H1 (cell line): ENCODE data around the gene GPN2. TPM values are rescaled to one million over a fixed set of nuclear protein-coding genes. Genes with fewer than 3 reads are reported as not detected.
"Not testable (repeated sequence)": the region's sequence is repeated elsewhere in the genome, so short reads cannot be mapped to it uniquely, and the experiment has no call there.

Experiments used
- CTCF ChIA-PET: fragments of 300-600 bp; sonication (Branson Sonifier 250); formaldehyde crosslinking; loops from one replicate; lab custom pipeline; 2021; ENCODE audit not compliant: partially characterized antibody; lab: Charles Lee
- POLR2A ChIA-PET: fragments of 300-600 bp; sonication (Branson Sonifier 250); formaldehyde crosslinking; loops from one replicate; lab custom pipeline; 2021; ENCODE audit warnings: inconsistent platforms; ENCODE audit not compliant: partially characterized antibody; lab: Charles Lee
- DNase-seq, 2 experiments: peaks; one replicate each; pipeline versions ENCODE4 v3.0.0 to v3.0.0-alpha.2; 2010 to 2022; ENCODE audit warnings: low spot score in 2 of 2, low read depth in 1 of 2, mixed read lengths in 1 of 2
- FAIRE-seq: peaks from 2 replicates; lab custom pipeline; 2011; peaks lifted over from hg19 to GRCh38; lab: Jason Lieb, UNC
- H2AFZ ChIP-seq: 2 replicates; pipeline ENCODE4 v1.8.1; 2012; ENCODE audit warnings: low read length, inconsistent platforms
- H2AK5ac ChIP-seq: 2 replicates; pipeline ENCODE4 v1.6.1; 2013; ENCODE audit warnings: low read depth, low read length
- H2BK120ac ChIP-seq: replicated peaks from 2 replicates; pipeline ENCODE3; 2013; ENCODE audit warnings: low read depth, low read length, inconsistent platforms
- H2BK12ac ChIP-seq: 2 replicates; pipeline ENCODE4 v1.6.1; 2013; ENCODE audit warnings: low read depth, low read length
- H2BK15ac ChIP-seq: 2 replicates; pipeline ENCODE4 v1.6.1; 2013; ENCODE audit warnings: low read length
- H2BK20ac ChIP-seq: 2 replicates; pipeline ENCODE4 v1.6.1; 2013; ENCODE audit warnings: low read length
- H2BK5ac ChIP-seq: 2 replicates; pipeline ENCODE4 v1.6.1; 2013; ENCODE audit warnings: low read depth, low read length
- H3K14ac ChIP-seq: 2 replicates; pipeline ENCODE4 v1.6.1; 2013; ENCODE audit warnings: inconsistent platforms; ENCODE audit not compliant: insufficient read length
- H3K18ac ChIP-seq: 2 replicates; pipeline ENCODE4 v1.6.1; 2013; ENCODE audit warnings: low read length; ENCODE audit errors: extremely low read depth
- H3K23ac ChIP-seq: 2 replicates; pipeline ENCODE4 v1.6.1; 2013; ENCODE audit warnings: inconsistent platforms; ENCODE audit not compliant: insufficient read length
- H3K23me2 ChIP-seq: 2 replicates; pipeline ENCODE4 v1.6.1; 2013; ENCODE audit warnings: low read depth, low read length
- H3K27ac ChIP-seq: 2 replicates; pipeline ENCODE4 v1.6.1; 2011; ENCODE audit warnings: low read depth, low read length, inconsistent platforms
- H3K27me3 ChIP-seq, 4 experiments: replicated peaks in 1 of 4; 1 replicate in 1 of 4; 2 replicates in 3 of 4; pipeline versions ENCODE4 v1.6.1 to v1.8.1; 2011 to 2013; ENCODE audit warnings: low read length in 3 of 4, mild to moderate bottlenecking in 3 of 4, inconsistent platforms in 2 of 4, mixed read lengths in 2 of 4, moderate library complexity in 1 of 4; ENCODE audit not compliant: control insufficient read depth in 3 of 4, insufficient read depth in 3 of 4; ENCODE audit errors: extremely low read depth in 1 of 4
- H3K36me3 ChIP-seq, 4 experiments: 2 replicates each; pipeline versions ENCODE4 v1.6.1 to v1.8.1; 2011 to 2013; ENCODE audit warnings: mild to moderate bottlenecking in 4 of 4, low read length in 3 of 4, moderate library complexity in 2 of 4, control low read depth in 1 of 4, inconsistent platforms in 1 of 4; ENCODE audit not compliant: insufficient read depth in 4 of 4, control insufficient read depth in 2 of 4
- H3K4ac ChIP-seq: replicated peaks from 2 replicates; pipeline ENCODE3; 2013; ENCODE audit warnings: low read length, low read depth, mixed read lengths, inconsistent platforms; ENCODE audit not compliant: insufficient read length
- H3K4me1 ChIP-seq, 4 experiments: replicated peaks in 1 of 4; 1 replicate in 1 of 4; 2 replicates in 3 of 4; pipeline versions ENCODE4 v1.6.1 to v1.8.1; 2011 to 2013; ENCODE audit warnings: low read length in 3 of 4, inconsistent platforms in 2 of 4, mixed read lengths in 1 of 4; ENCODE audit not compliant: insufficient read depth in 4 of 4, control insufficient read depth in 3 of 4
- H3K4me2 ChIP-seq, 2 experiments: 2 replicates each; pipeline versions ENCODE4 v1.6.1 to v1.8.1; 2011 to 2013; ENCODE audit warnings: low read depth in 2 of 2, low read length in 2 of 2, control low read depth in 1 of 2, inconsistent platforms in 1 of 2, mild to moderate bottlenecking in 1 of 2; ENCODE audit not compliant: insufficient read depth in 1 of 2
- H3K4me3 ChIP-seq, 4 experiments: fragments of 200-600, 300-600 bp in 1 of 4; sonication (generic), shearing (Covaris generic), sonication (Bioruptor Twin) in 1 of 4; 2 replicates each; pipeline versions ENCODE4 v1.5.1 to v1.8.1; 2011 to 2016; ENCODE audit warnings: low read length in 4 of 4, low read depth in 3 of 4, control low read depth in 2 of 4, inconsistent platforms in 2 of 4, mild to moderate bottlenecking in 2 of 4, mixed read lengths in 1 of 4, moderate library complexity in 1 of 4; ENCODE audit not compliant: insufficient read depth in 2 of 4; ENCODE audit errors: extremely low read depth in 1 of 4
- H3K56ac ChIP-seq: replicated peaks from 2 replicates; pipeline ENCODE3; 2013; ENCODE audit warnings: low read depth, mild to moderate bottlenecking, mixed read lengths, low read length, inconsistent platforms; ENCODE audit not compliant: insufficient read length
- H3K79me1 ChIP-seq: 2 replicates; pipeline ENCODE4 v1.6.1; 2013; ENCODE audit warnings: low read depth, low read length, control low read depth
- H3K79me2 ChIP-seq, 2 experiments: 2 replicates each; pipeline versions ENCODE4 v1.6.1 to v1.8.1; 2012 to 2013; ENCODE audit warnings: low read length in 2 of 2, mild to moderate bottlenecking in 2 of 2, inconsistent platforms in 1 of 2; ENCODE audit not compliant: insufficient read depth in 2 of 2, control insufficient read depth in 1 of 2
- H3K9ac ChIP-seq, 4 experiments: replicated peaks in 1 of 4; 1 replicate in 1 of 4; 2 replicates in 3 of 4; pipeline versions ENCODE4 v1.6.1 to v1.8.1; 2011 to 2013; ENCODE audit warnings: low read depth in 3 of 4, low read length in 3 of 4, control low read depth in 2 of 4, mild to moderate bottlenecking in 2 of 4, moderate library complexity in 2 of 4, inconsistent platforms in 1 of 4; ENCODE audit errors: extremely low read depth in 1 of 4
- H3K9me3 ChIP-seq, 2 experiments: 2 replicates each; pipeline versions ENCODE4 v1.6.1 to v1.8.1; 2012 to 2013; ENCODE audit warnings: mild to moderate bottlenecking in 2 of 2, moderate library complexity in 2 of 2, control low read depth in 1 of 2, inconsistent platforms in 1 of 2, low read depth in 1 of 2, low read length in 1 of 2, mixed read lengths in 1 of 2; ENCODE audit not compliant: insufficient read depth in 2 of 2
- H4K20me1 ChIP-seq, 2 experiments: replicated peaks in 1 of 2; 2 replicates each; pipeline versions ENCODE3 to v1.8.1; 2011 to 2013; ENCODE audit warnings: inconsistent platforms in 2 of 2, low read length in 2 of 2, mild to moderate bottlenecking in 1 of 2; ENCODE audit not compliant: insufficient read depth in 2 of 2, control insufficient read depth in 1 of 2
- H4K5ac ChIP-seq: 2 replicates; pipeline ENCODE4 v1.6.1; 2013; ENCODE audit warnings: low read length, low read depth, mixed read lengths, inconsistent platforms; ENCODE audit not compliant: insufficient read length
- H4K8ac ChIP-seq: 2 replicates; pipeline ENCODE4 v1.8.0; 2013; ENCODE audit warnings: mild to moderate bottlenecking, moderate library complexity, low read length, inconsistent platforms; ENCODE audit not compliant: insufficient read depth; ENCODE audit errors: extremely low read depth
- H4K91ac ChIP-seq: replicated peaks from 2 replicates; pipeline ENCODE3; 2013; ENCODE audit warnings: low read length, mixed read lengths, inconsistent platforms; ENCODE audit not compliant: insufficient read length
- WGBS, 2 experiments: shearing (Covaris generic) in 1 of 2; methylation state at CpG; one replicate each; pipeline versions ENCODE4 v1.1.6 to v1.1.7; 2013 to 2015; ENCODE audit warnings: low lambda C conversion rate in 2 of 2, mixed read lengths in 2 of 2, inconsistent platforms in 1 of 2, low coverage in 1 of 2, missing lambda C conversion rate in 1 of 2; ENCODE audit not compliant: insufficient replicate concordance in 2 of 2, insufficient coverage in 1 of 2, insufficient read length in 1 of 2; ENCODE audit errors: extremely low coverage in 1 of 2, missing lambda C conversion rate in 1 of 2; 5-methylcytosine and 5-hydroxymethylcytosine counted together
- polyA plus RNA-seq, 7 experiments: library from polyadenylated mRNA; depleted of rRNA in 3 of 7; stranded (reverse) in 5 of 7; unstranded in 2 of 7; fragments of >200 nt in 5 of 7; fragments of 200-250 nt in 2 of 7; gene quantifications; 1 replicate in 5 of 7; 2 replicates in 1 of 7; 4 replicates in 1 of 7; pipeline versions ENCODE4 v1.2.1 to v1.2.3, GENCODE V29; 2011 to 2013; ENCODE audit warnings: missing spikeins in 2 of 7, mixed read lengths in 2 of 7
- total RNA-seq: library from RNA; stranded (reverse); fragmentation: NEBNext Ultra II Directional; extraction: Animal tissue kit (Norgen Biotek cat#: 25700); gene quantifications from 2 replicates; pipeline ENCODE4 v1.2.1, GENCODE V29; 2021

GPN2 gene
- total and polyA plus RNA-seq, 2 of the 8 experiments (the other 6 are each of a cell fraction or from before 2014, with no cell fraction given), result 27.3 to 36.8 TPM

GRCh38 chr1:26837665-26838064 is 52.4 kb downstream of the GPN2 start:
- H3K23ac ChIP-seq, H3K14ac ChIP-seq, H2BK20ac ChIP-seq, H3K4me1 ChIP-seq, H3K4me3 ChIP-seq, H3K9me3 ChIP-seq, H2BK12ac ChIP-seq, POLR2A ChIA-PET, DNase-seq, H3K27me3 ChIP-seq, H4K5ac ChIP-seq, H2BK15ac ChIP-seq, H2AFZ ChIP-seq, H3K9ac ChIP-seq, H3K27ac ChIP-seq, H3K18ac ChIP-seq, H3K4ac ChIP-seq, H2BK5ac ChIP-seq, H2AK5ac ChIP-seq, H3K56ac ChIP-seq, H3K23me2 ChIP-seq, H4K20me1 ChIP-seq, H4K91ac ChIP-seq, H3K4me2 ChIP-seq, H3K79me2 ChIP-seq, H3K79me1 ChIP-seq, H2BK120ac ChIP-seq, FAIRE-seq, H4K8ac ChIP-seq: not testable (repeated sequence)
- 91% methylated on average over 5 of the region's 5 CpGs; no CpG with 5 or more reads in 1 of the 2 experiments for WGBS, 2 experiments
- H3K36me3 ChIP-seq, result peaks cover 2 to 18% (median 10%) of the 10 kb centered on the region in 4 experiments; a peak in 6 of 8 replicates
- CTCF ChIA-PET, result interaction anchor here (0.7 to 12.8 kb wide), 4 partner anchors 9 to 38 kb away, joined by 5 to 125 read pairs (median 16); partner anchors contain the start of gene SFN
